Measurements from ENCODE around the gene LRRC25. TPM values are rescaled to one million over a fixed set of nuclear protein-coding genes. Genes with fewer than 3 reads are reported as not detected.
"Not testable (repeated sequence)": the region's sequence is repeated elsewhere in the genome, so short reads cannot be mapped to it uniquely, and the experiment has no call there.

Gene LRRC25
- total RNA-seq, 2 donors from 2014 or later: 1.6 to 5.5 TPM

- Histone ChIP-seq H3K4me1 (replicated peaks) (peaks cover 3% of the 10 kb centered on the region), H3K27me3 (replicated peaks; ENCODE audit: insufficient read depth) (no peaks in the 10 kb centered on the region), H3K36me3 (no peaks in the 10 kb centered on the region), H3K9me3 (no peaks in the 10 kb centered on the region), H3K4me3 (no peak overlapping the region), H3K27ac (peak overlapping the region; percentile 49 to 61)
- 75% methylated on average over 15 of the region's 15 CpGs for whole genome bisulfite sequencing
- no peak for DNase-seq (ENCODE audit: low spot score)
- TF ChIP-seq POLR2A (IDR thresholded peaks at IDR 0.05) (no peak), POLR2AphosphoS5 (IDR thresholded peaks at IDR 0.05) (no peak), CTCF (IDR thresholded peaks at IDR 0.05) (no peak)
- intact Hi-C loops (cut with DNase I): no loop called here
Observed at GRCh38 chr19:18368504-18369222, 28.8 kb downstream of the LRRC25 start.

- Histone ChIP-seq H3K4me1 (replicated peaks) (peaks cover 3% of the 10 kb centered on the region), H3K27me3 (replicated peaks; ENCODE audit: insufficient read depth) (no peaks in the 10 kb centered on the region), H3K9me3 (no peaks in the 10 kb centered on the region), H3K36me3 (no peaks in the 10 kb centered on the region), H3K4me3 (no peak overlapping the region), H3K27ac (peak overlapping the region; percentile 89 to 91)
- TF ChIP-seq CTCF (IDR thresholded peaks at IDR 0.05): no peak
- no peak for TF ChIP-seq POLR2A (IDR thresholded peaks at IDR 0.05)
- no peak for TF ChIP-seq POLR2AphosphoS5 (IDR thresholded peaks at IDR 0.05)
- WGBS: 78% methylated on average over 2 of the region's 2 CpGs
- intact Hi-C loops (cut with DNase I): no loop called here
- no peak for DNase-seq (ENCODE audit: low spot score)
Observed at GRCh38 chr19:18366021-18366435, 31.4 kb downstream of the LRRC25 start.

GRCh38 chr19:18364826-18365528 is 32.4 kb downstream of the LRRC25 start:
- peak overlapping the region; percentile 89 to 91 for H3K27ac ChIP-seq
- DNase-seq (ENCODE audit: low spot score): peak; percentile 96
- H3K9me3 ChIP-seq: no peaks in the 10 kb centered on the region
- H3K4me1 ChIP-seq (replicated peaks): peaks cover 3% of the 10 kb centered on the region
- intact Hi-C loops (cut with DNase I): no loop called here
- WGBS: 2% methylated on average over 15 of the region's 15 CpGs
- no peaks in the 10 kb centered on the region for H3K27me3 ChIP-seq (replicated peaks; ENCODE audit: insufficient read depth)
- peak overlapping the region in 1 of 2 donors; percentile 11 for H3K4me3 ChIP-seq
- peak; percentile 97 for TF ChIP-seq POLR2AphosphoS5 (IDR thresholded peaks at IDR 0.05)
- TF ChIP-seq POLR2A (IDR thresholded peaks at IDR 0.05): no peak
- TF ChIP-seq CTCF (IDR thresholded peaks at IDR 0.05): no peak
- H3K36me3 ChIP-seq: no peaks in the 10 kb centered on the region

GRCh38 chr19:18364277-18364825 is 33.1 kb downstream of the LRRC25 start:
- intact Hi-C loops (cut with DNase I); H3K9me3 ChIP-seq; H3K4me1 ChIP-seq (replicated peaks); H3K27me3 ChIP-seq (replicated peaks; ENCODE audit: insufficient read depth); DNase-seq (ENCODE audit: low spot score); H3K36me3 ChIP-seq: not testable (repeated sequence)
- WGBS: 39% methylated on average over 11 of the region's 11 CpGs
- H3K27ac ChIP-seq: peak overlapping the region; percentile 89 to 91
- H3K4me3 ChIP-seq: peak overlapping the region in 1 of 2 donors; percentile 11

GRCh38 chr19:18363787-18364186 is 33.6 kb downstream of the LRRC25 start:
- no peaks in the 10 kb centered on the region for H3K27me3 ChIP-seq (replicated peaks; ENCODE audit: insufficient read depth)
- H3K36me3 ChIP-seq: no peaks in the 10 kb centered on the region
- no peaks in the 10 kb centered on the region for H3K9me3 ChIP-seq
- no peak for DNase-seq (ENCODE audit: low spot score)
- WGBS: 63% methylated on average over 6 of the region's 6 CpGs
- H3K4me3 ChIP-seq: no peak overlapping the region
- H3K27ac ChIP-seq: peak overlapping the region; percentile 89 to 91
- intact Hi-C loops (cut with DNase I): no loop called here
- no peak for TF ChIP-seq POLR2AphosphoS5 (IDR thresholded peaks at IDR 0.05)
- no peak for TF ChIP-seq POLR2A (IDR thresholded peaks at IDR 0.05)
- no peak for TF ChIP-seq CTCF (IDR thresholded peaks at IDR 0.05)
- H3K4me1 ChIP-seq (replicated peaks): no peaks in the 10 kb centered on the region

All from prostate gland (tissue), 2 donors.